ENCODE results near the gene STX5. TPM values are rescaled to one million over a fixed set of nuclear protein-coding genes. Genes with fewer than 3 reads are reported as not detected.
"Not testable (repeated sequence)": the region's sequence is repeated elsewhere in the genome, so short reads cannot be mapped to it uniquely, and the experiment has no call there.

The STX5 gene
- 56.3 TPM for total RNA-seq

GRCh38 chr11:62831520-62832335 is at the start of gene STX5:
Gene STX5, minus strand, starts transcription at chr11:62832051. Its CDS starts 808 bp downstream, at chr11:62831243.
- peak; percentile 98 to 99 (median 99) for DNase-seq (ENCODE audit: low read depth in 2 of 3, low spot score in 2 of 3)

GRCh38 chr11:62880803-62881578 is 49.1 kb upstream of the STX5 start, which contains the start of gene SLC3A2:
Gene SLC3A2, plus strand, starts transcription at chr11:62880896. Its CDS starts 128 bp downstream, at chr11:62881024.
- peak; percentile 80 to 90 (median 89) for DNase-seq (ENCODE audit: low read depth in 2 of 3, low spot score in 2 of 3)

GRCh38 chr11:62880231-62880802 is 48.5 kb upstream of the STX5 start:
- DNase-seq (ENCODE audit: low read depth in 2 of 3, low spot score in 2 of 3): peak; percentile 7 to 47 (median 43)

GRCh38 chr11:62879235-62879978 is 47.6 kb upstream of the STX5 start:
- no peak for DNase-seq (ENCODE audit: low read depth in 2 of 3, low spot score in 2 of 3)

GRCh38 chr11:62876712-62877111 is 44.9 kb upstream of the STX5 start:
- no peak for DNase-seq (ENCODE audit: low read depth in 2 of 3, low spot score in 2 of 3)

GRCh38 chr11:62875698-62876478 is 44.0 kb upstream of the STX5 start:
- peak in 1 of 3 donors; percentile 26 for DNase-seq (ENCODE audit: low read depth in 2 of 3, low spot score in 2 of 3)

- no peak for DNase-seq (ENCODE audit: low read depth in 2 of 3, low spot score in 2 of 3)
These were observed 43.0 kb upstream of the STX5 start for GRCh38 chr11:62874851-62875250.

GRCh38 chr11:62865635-62866034 is 33.8 kb upstream of the STX5 start:
- DNase-seq (ENCODE audit: low read depth in 2 of 3, low spot score in 2 of 3): no peak

GRCh38 chr11:62863687-62864335 is 32.0 kb upstream of the STX5 start:
- DNase-seq (ENCODE audit: low read depth in 2 of 3, low spot score in 2 of 3): no peak

GRCh38 chr11:62861564-62862192 is 29.8 kb upstream of the STX5 start:
- not testable (repeated sequence) for DNase-seq (ENCODE audit: low read depth in 2 of 3, low spot score in 2 of 3)

- DNase-seq (ENCODE audit: low read depth in 2 of 3, low spot score in 2 of 3): no peak
These were observed 29.1 kb upstream of the STX5 start for GRCh38 chr11:62860835-62861563.

- not testable (repeated sequence) for DNase-seq (ENCODE audit: low read depth in 2 of 3, low spot score in 2 of 3)
These were observed 27.4 kb upstream of the STX5 start for GRCh38 chr11:62859281-62859703.

GRCh38 chr11:62858201-62858600 is 26.4 kb upstream of the STX5 start:
- DNase-seq (ENCODE audit: low read depth in 2 of 3, low spot score in 2 of 3): no peak

GRCh38 chr11:62857541-62857982 is 25.7 kb upstream of the STX5 start:
- no peak for DNase-seq (ENCODE audit: low read depth in 2 of 3, low spot score in 2 of 3)

GRCh38 chr11:62856333-62856895 is 24.6 kb upstream of the STX5 start:
- no peak for DNase-seq (ENCODE audit: low read depth in 2 of 3, low spot score in 2 of 3)

- peak; percentile 98 to 99 (median 99) for DNase-seq (ENCODE audit: low read depth in 2 of 3, low spot score in 2 of 3)
These were observed 23.9 kb upstream of the STX5 start for GRCh38 chr11:62855571-62856332.
